GM19238 (cell line): Measurements from ENCODE around the gene ARHGAP9.
A peak's percentile ranks its signal among the peaks of the same experiment; 100 is the strongest.
"Not testable (repeated sequence)": the region's sequence is repeated elsewhere in the genome, so short reads cannot be mapped to it uniquely, and the experiment has no call there.

Experiments used
- DNase-seq: peaks from one replicate; pipeline ENCODE4 v3.0.0; 2011; ENCODE audit warnings: low spot score; ENCODE audit not compliant: insufficient read length

The ARHGAP9 gene

GRCh38 chr12:57495051-57495701 lies 15.5 kb upstream of the ARHGAP9 start:
- not testable (repeated sequence) for DNase-seq

DNA sequence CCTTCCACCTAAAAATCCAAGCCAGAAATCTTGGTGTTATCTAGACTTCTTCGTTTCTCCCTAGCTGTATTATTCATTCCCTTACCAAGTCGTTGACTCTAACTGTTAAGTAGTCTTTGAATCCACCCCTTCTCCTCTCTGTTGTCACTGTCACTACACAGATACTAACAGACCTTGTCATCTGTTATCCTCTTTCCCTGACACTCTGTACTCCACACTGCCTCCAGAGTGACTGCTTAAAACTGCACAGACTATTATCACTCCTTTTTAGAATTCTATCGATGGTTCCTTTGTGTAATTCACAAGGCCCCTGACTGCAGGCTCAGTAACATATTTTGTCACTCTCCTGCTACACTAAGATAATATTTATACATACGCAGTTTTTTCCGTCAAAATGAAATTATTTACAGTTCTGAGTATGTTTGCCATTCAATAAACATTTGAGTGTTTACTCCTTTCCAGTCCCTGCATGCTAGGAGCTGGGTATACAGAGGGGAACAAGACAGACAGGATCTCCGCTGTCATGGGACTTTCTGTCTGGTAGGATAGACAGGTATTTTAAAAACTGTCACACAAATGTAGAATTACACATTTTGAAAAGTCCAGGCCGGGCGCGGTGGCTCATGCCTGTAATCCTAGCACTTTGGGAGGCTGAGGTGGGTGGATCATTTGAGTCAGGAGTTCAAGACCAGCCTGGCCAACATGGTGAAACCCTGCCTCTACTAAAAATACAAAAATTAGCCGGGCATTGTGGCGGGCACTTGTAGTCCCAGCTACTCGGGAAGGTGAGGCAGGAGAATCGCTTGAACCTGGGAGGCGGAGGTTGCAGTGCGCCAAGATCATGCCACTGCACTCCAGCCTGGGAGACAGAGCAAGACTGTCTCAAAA lies 12.0 kb upstream of the ARHGAP9 start:
- no peak for DNase-seq

DNA sequence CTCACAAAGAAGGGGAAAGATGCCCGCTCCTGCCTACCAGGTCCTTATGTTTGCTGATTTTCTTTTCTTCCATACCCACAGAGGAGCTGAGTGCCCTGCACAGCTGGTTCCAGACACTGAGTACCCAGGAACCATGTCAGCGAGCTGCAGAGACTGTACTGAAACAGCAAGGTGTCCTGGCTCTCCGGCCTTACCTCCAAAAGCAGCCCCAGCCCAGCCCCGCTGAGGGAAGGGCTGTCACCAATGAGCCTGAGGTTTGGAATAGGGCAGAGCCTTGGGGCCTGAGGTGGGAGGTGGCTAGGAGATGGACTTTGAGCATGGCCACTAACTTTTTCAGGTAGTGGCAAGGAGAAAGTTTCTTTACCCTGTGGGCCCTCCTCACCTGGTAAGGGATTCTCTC lies 10.5 kb upstream of the ARHGAP9 start:
- DNase-seq, result no peak

GRCh38 chr12:57489157-57489641 lies 9.5 kb upstream of the ARHGAP9 start:
- no peak for DNase-seq

DNA sequence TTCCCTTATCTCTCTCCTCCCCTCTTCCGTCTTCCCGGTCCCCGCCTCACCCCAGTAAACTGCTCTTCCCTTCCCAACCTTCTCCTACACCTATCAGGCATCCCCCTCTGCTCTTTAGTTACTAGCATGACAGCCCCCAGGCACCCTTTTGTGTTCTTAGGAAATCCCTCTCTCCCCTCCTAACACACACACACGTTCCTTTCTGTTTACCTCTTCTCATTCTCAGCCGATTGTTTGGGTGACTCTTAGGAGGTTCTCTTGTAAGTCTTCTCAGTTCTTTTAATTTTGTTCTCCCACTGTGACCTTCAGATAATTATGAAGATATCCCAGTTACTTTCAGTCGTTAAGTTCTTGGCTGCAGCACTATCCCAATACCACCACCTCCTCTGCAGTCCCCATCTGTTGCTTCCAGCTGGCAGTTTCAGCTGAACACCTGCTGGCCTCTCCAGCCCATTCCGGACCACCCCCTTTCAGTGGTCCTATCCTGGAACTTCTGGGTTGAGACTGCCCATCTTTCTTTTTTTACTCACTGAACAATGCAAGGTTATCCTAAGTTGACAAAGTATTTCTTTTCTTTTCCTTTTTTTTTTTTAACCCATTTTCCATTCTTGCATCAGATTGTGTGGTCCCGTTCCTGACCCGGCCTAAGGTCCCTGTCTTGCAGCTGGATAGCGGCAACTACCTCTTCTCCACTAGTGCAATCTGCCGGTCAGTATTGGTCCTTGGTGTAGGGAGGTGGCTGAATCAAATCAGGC lies 8.9 kb upstream of the ARHGAP9 start:
- DNase-seq, result no peak

DNA sequence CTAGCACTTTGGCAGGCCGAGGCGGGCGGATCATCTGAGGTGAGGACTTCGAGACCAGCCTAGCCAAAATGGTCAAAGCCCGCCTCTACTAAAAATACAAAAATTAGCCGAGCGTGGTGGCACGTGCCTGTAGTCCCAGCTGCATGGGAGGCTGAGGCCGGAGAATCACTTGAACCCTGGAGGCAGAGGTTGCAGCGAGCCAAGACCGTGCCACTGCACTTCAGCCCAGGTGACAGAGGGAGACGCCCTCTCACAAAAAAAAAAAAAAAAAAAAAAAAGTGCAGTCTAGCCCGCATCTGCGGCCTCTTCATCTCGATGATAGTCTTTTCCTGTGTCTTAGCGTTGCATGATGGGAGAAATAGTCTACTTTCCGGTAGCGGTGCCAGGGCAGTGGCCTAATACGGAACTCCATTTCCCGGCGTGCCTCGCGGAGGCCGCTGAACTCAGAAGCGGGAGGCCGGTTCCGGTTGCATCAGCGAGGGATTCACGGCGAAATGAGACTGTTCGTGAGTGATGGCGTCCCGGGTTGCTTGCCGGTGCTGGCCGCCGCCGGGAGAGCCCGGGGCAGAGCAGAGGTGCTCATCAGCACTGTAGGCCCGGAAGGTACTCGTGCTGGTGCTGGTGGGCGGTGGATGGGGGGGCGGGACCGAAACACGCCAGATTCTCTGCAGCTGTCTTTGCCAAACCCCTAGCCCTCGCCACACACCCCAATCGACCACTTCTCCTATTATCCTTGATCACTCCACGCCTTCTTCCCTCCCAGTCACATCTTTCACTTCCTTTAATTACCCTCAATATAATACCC lies 8.1 kb upstream of the ARHGAP9 start, which contains the start of gene MARS1:
TSS of gene MARS1 (plus strand) at position 472 of the 805 bp plus-strand sequence. CDS start at position 495, 23 bp downstream.
- DNase-seq, result peak; percentile 86

GRCh38 chr12:57487055-57487596 lies 7.5 kb upstream of the ARHGAP9 start:
- no peak for DNase-seq

GRCh38 chr12:57485695-57486094 lies 6.0 kb upstream of the ARHGAP9 start:
- no peak for DNase-seq

- no peak for DNase-seq
Measured at GRCh38 chr12:57483466-57483865, 3.8 kb upstream of the ARHGAP9 start.

DNA sequence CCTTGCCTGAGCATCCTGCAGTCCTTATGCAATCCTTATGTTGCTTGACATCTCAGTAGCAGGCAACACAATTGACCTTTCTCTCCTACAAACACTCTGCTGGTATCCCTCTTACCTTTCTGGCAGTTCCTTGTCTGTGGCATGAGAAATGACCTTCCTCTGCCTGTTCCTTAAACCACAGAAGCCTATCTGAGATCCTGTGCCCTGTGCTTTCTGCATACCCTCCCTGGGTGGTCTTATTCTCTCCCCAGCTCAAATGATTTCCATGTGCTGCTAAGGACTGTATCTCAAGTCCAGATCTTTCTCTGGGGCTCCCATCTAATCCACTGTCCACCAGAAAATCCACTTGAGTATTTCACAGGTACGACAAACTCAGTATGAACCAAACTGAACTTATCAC lies 2.0 kb upstream of the ARHGAP9 start:
- no peak for DNase-seq

- no peak for DNase-seq
Measured at GRCh38 chr12:57479043-57479375, 657 bp downstream of the ARHGAP9 start.

DNA sequence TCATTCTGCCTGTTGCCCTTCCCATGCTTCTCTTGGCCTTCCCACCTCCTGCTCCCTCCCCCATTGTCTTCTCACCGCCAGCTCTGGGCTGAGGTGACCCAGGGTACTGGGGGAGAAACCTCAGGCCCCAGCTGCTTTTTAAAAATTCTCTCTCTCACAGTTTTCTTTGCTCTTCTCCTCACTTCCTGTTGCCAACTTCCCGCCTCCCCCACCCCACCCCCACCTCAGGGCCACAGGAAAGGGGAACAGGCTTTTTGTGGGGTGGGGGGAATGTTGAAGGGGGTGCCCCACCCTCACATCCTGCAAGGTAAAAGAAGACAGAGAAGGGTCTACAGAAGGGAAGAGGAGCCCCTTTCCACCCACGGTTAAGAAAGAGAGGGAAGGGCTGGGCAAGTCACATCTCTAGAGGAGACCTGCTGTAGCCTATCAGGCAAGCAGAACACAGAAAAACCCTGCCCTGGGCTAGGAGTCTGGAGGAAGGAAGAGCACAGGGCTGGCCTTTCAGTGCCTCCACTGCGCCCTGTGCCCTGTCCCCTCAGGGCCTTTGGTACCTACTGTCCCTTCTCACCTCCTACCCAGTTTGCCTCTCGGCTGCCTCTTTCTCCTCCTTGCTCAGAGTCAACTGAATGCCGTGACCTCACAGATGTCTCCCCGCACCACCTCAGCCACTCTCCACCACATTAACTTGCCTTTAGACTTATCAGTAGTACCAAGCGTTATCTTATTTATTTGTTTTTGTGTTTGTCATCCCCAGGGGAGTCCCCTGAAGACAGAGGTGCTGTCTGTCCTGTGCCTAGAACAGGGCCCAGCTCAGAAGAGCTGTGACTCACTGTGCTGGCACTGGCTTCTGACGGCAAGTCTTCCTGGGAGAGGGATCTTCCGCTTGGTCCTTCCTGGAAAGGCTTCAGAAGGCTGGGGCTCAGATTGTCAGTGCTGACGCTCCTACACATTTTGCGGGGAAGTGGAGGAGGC lies 1.7 kb downstream of the ARHGAP9 start:
- peak; percentile 60 for DNase-seq

GRCh38 chr12:57476993-57477709 lies 2.5 kb downstream of the ARHGAP9 start:
- DNase-seq, result no peak

DNA sequence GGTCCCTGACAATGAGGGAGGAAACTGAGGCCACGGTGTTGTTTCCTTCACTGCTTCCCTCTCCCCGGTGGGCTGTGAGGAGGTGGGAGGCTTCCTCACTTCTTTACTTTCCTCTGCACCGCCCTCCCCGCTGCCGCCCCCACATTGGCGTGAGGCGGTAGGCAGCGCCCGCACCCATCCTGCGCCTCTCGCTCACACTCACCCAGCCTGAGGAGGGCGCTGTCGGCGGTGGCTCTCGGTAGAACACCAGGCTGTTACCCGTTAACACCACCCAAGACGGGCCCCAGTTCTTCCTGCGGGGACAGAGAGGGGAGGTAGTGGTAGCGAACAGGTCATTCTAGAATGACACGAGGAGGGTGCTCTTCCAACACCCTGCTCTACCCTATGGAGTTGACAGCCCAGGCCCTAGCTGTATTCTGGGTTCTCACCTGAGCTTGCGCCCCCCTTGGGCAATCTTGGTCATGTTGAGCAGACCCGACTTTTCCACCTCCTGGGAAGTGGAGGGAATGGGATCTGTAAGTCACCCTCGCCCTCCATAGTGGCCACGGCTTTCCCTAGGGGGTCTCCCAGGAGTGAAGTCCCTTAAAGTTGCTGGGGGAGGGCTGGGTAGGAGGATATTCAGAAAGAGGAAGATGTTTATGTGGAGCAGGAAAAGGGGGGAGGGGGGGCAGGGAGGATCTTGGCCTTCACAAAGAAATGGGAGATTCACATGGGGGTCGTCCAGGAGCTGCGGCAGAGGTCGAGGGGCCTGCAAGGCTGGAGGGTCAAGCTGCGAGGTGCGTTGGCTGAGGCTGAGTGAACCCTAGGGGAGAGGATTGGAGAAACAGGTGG lies 3.3 kb downstream of the ARHGAP9 start:
- DNase-seq, result peak; percentile 71

GRCh38 chr12:57475271-57476161 lies 4.2 kb downstream of the ARHGAP9 start:
- DNase-seq, result no peak

DNA sequence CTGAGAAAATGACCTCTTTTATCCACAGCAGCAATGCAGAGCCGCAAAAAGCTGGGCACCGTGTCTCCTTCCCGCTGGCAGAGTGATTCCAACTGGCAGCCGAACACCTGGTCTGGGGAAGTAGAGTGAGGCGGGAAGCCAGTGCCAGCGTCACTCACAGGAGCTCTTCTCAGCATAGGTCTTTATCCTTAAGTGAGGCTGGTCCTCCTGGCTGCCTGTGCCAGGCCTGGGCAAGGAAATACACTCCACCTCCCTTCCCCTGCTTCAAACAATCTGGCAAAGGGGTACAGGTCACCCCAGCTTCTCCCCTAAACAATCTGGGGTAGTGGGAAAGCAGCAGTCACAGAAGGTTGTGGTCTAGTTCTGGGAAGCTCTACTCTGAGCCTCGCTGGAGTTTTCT lies 4.8 kb downstream of the ARHGAP9 start:
- DNase-seq, result no peak

- no peak for DNase-seq
Measured at GRCh38 chr12:57474430-57474829, 5.2 kb downstream of the ARHGAP9 start.
